IPS-18c (cell line): ENCODE measurements around the gene NFU1.
"Not testable (repeated sequence)": the region's sequence is repeated elsewhere in the genome, so short reads cannot be mapped to it uniquely, and the experiment has no call there.

ENCODE experiments used
- H3K4me3 ChIP-seq: 2 replicates; pipeline ENCODE4 v1.7.0; 2013; ENCODE audit warnings: low read depth, mild to moderate bottlenecking, low read length, moderate library complexity; ENCODE audit not compliant: insufficient read depth
- H3K9me3 ChIP-seq: one replicate; pipeline ENCODE4 v1.6.1; 2013; ENCODE audit warnings: mild to moderate bottlenecking, low read length, moderate library complexity; ENCODE audit not compliant: control insufficient read depth, insufficient read depth

NFU1 gene

GRCh38 chr2:69456154-69456553 is 18.9 kb upstream of the NFU1 start:
- Histone ChIP-seq H3K4me3 (no peak overlapping the region), H3K9me3 (no peaks in the 10 kb centered on the region)

GRCh38 chr2:69454976-69455375 is 17.7 kb upstream of the NFU1 start:
- Histone ChIP-seq H3K4me3 (no peak overlapping the region), H3K9me3 (no peaks in the 10 kb centered on the region)

DNA sequence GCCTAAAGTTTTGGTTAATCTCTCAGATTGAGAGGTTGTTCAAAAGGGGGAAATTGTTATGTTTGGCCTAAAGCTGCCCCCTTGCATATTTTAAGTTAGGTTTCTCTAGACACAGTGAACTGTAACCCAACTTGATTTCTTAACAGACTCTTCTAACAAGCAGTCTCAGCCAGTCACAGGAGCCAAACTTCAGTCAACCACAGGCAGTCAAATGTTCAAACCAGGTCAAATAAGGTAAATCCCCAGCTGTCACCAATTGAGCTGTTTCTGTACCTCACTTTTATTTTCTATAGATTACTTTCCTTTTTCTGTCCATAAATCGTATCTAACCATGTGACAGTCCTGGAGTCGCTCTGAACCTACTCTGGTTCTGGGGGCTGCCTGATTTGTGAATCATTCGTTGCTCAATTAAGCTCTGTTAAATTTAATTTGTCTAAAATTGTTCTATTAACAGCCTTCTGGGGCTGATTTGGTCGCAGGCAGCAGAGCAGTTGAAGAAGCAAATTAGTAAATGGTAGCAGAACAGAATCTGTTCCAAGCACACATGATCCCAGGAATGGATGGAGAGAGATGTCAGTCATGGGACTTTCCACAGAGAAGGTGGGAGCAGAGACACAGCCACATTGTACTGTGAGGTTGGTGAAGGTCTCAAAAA is 16.4 kb upstream of the NFU1 start:
- H3K4me3 ChIP-seq: no peak overlapping the region
- no peaks in the 10 kb centered on the region for H3K9me3 ChIP-seq

GRCh38 chr2:69452687-69453086 is 15.5 kb upstream of the NFU1 start:
- H3K4me3 ChIP-seq: no peak overlapping the region
- H3K9me3 ChIP-seq: no peaks in the 10 kb centered on the region

DNA sequence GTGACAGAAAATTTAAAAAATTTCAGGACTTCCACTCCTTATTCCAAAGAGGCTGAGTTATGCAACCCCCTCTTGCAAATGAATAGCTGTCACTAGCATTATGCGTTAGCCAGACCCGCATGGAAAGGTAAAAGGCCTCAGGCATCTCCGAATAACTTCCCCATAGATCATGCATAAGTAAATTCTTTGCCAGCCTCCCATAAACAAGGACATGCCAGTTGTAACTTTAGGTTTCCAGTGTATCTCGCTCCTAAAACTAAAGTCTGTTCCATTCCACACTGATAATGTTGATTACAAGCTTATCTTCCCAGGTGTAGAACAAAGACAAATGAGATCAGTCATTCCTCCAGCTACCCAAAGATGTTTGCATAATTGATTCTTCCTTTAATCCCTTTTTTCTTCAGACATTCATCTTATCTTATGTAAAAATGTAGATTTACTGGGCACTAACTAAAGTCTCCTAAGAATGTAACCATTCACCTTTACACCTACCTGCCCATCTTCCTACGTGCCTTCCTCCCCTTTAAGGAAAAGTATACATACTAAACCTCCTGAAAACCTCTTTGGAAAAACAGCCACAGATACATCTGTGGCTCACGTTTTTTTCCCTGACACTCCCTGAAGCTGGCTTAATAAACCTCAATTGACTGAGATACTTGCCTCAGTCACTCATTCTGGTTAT is 13.6 kb upstream of the NFU1 start:
- Histone ChIP-seq H3K4me3 (no peak overlapping the region), H3K9me3 (no peaks in the 10 kb centered on the region)

DNA sequence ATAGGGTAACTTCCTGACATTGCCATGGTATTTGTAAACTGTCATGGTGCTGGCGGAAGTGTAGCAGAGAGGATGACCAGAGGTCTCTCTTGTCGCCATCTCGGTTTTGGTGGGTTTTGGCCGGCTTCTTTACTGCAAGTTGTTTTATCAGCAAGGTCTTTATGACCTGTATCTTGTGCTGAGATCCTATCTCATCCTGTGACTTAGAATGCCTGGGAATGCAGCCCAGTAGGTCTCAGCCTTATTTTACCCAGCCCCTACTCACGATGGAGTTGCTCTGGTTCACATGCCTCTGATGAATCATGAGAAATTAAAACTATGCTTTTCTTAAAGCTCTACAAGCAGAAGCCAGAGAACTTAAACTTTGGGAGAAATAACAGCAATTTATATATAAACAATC is 12.7 kb upstream of the NFU1 start:
- H3K4me3 ChIP-seq: no peak overlapping the region
- H3K9me3 ChIP-seq: no peaks in the 10 kb centered on the region

GRCh38 chr2:69443673-69444072 is 6.4 kb upstream of the NFU1 start:
- H3K4me3 ChIP-seq, H3K9me3 ChIP-seq: not testable (repeated sequence)

- not testable (repeated sequence) for H3K9me3 ChIP-seq, H3K4me3 ChIP-seq
Measured at GRCh38 chr2:69439499-69439898, 2.3 kb upstream of the NFU1 start.

- Histone ChIP-seq H3K4me3 (no peak overlapping the region), H3K9me3 (peaks cover 2% of the 10 kb centered on the region)
Measured at GRCh38 chr2:69438580-69438979, 1.3 kb upstream of the NFU1 start.

DNA sequence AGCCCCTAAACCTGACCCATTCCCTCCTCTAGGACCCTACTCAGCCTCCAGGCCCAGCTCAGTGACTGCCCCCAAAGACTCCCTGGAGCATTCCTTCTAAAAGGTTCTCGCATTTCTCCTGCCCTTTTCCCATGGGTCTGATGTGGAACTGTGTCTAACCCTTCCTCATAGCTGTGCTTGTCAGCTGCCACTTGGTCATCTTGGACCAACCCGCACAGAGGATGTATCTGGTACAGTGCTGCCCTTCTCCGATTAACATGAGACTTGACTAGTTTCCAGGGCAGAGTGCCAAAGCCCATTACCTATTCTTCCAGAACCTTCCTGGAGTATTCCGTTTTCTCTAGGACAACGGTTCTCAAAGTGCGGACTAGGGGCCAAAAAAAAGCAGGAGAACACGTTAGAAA is 518 bp upstream of the NFU1 start:
- H3K9me3 ChIP-seq: peaks cover 2% of the 10 kb centered on the region
- peak overlapping the region; percentile 94 for H3K4me3 ChIP-seq

- Histone ChIP-seq H3K9me3 (peaks cover 2% of the 10 kb centered on the region), H3K4me3 (peak overlapping the region; percentile 94)
Measured at GRCh38 chr2:69436596-69436937, 668 bp downstream of the NFU1 start.

DNA sequence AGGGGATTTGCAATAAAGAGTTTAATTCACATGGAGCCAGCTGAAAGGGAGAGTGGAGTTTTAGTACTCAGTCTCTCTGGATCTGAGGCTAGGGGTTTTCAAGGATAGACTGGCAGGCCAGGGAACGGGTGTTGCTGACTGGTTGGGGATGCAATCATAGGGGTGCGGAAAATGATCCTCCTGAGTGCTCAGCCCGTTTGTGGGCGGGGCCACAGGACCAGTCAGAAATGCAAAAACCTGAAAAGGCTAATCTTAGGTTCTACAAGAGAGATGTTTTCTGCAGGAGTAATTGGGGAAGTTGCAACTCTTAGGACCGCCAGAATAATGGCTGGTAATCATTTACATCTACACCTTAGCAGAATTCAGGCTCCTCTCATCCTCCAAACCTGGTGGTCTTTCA is 2.5 kb downstream of the NFU1 start:
- H3K4me3 ChIP-seq: no peak overlapping the region
- peaks cover 2% of the 10 kb centered on the region for H3K9me3 ChIP-seq

DNA sequence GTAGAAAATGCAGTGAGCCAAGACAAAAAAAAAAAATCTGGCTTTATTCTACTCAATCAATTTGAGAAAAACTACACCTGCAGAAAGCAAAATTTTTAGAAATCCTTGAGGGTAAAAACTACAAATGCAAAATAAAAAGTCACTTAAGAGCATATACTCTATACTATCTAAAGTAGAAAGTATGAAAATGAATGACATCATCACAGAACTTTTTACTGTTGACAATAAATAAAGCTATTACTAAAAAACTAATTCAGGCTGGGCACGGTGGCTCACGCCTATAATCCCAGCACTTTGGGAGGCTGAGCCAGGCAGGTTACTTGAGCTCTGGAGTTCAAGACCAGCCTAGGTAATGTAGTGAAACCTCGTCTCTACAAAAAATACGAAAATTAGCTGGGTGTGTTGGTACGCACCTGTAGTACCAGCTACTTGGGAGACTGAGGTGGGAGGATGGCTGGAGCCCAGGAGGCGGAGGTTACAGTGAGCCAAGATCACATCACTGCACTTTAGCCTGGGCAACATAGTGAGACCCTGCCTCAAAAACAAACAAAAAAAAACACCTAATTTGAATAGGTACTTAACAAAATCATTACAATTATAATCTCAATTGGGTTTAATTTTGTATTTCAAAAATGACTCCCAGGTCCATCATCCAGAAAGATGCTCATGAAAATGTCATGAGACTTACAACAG is 7.6 kb downstream of the NFU1 start:
- Histone ChIP-seq H3K9me3 (no peaks in the 10 kb centered on the region), H3K4me3 (no peak overlapping the region)

DNA sequence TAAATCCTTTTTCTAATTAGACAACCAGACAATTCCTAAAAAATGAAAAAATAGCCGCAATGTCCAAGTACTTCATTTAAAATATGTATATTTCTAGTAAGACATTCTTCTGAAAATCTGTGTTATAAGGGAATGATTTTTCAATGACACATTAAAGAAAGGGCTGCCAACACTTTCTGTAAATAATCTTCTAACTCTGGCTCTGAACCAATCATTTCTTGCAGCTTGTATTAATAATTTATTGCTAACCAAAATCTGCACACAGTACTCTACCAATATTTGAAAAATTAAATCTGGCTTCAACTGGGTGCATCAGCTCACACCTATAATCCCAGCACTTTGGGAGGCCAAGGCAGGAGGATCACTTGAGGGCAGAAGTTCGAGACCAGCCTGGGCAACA is 8.3 kb downstream of the NFU1 start:
- Histone ChIP-seq H3K4me3 (no peak overlapping the region), H3K9me3 (no peaks in the 10 kb centered on the region)

GRCh38 chr2:69424419-69424818 is 12.8 kb downstream of the NFU1 start:
- no peaks in the 10 kb centered on the region for H3K9me3 ChIP-seq

GRCh38 chr2:69422198-69422597 is 15.0 kb downstream of the NFU1 start:
- no peaks in the 10 kb centered on the region for H3K9me3 ChIP-seq
- H3K4me3 ChIP-seq: no peak overlapping the region

More at GRCh38 chr2:69424419-69424818, 12.8 kb downstream of the NFU1 start:
- no peak overlapping the region for H3K4me3 ChIP-seq

GRCh38 chr2:69419111-69419510 is 18.1 kb downstream of the NFU1 start:
- H3K4me3 ChIP-seq, H3K9me3 ChIP-seq: not testable (repeated sequence)

DNA sequence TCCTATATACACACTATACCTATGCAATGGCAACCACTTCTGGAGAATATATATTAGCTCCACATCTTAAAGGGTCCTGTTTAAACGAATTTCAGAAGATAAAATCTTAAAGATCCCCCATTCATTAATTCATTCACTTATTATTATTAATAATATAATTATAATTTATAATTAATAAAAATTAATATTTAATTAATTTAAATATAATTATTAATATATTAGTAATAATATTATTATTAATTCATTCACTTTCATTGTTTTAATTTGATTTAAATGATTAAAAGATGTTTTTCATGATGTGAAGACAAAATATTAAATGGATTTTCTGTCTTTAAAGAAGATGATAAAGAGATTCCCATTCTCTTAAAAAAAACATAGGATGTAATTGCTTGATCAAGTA is 21.1 kb downstream of the NFU1 start:
- Histone ChIP-seq H3K4me3 (no peak overlapping the region), H3K9me3 (no peaks in the 10 kb centered on the region)
